COLO829 (cell line): Measurements from ENCODE around the gene PIK3R3.

Experiments used
- DNase-seq: peaks from one replicate; pipeline ENCODE4 v3.0.0; 2012; ENCODE audit warnings: low spot score

The PIK3R3 gene

DNA sequence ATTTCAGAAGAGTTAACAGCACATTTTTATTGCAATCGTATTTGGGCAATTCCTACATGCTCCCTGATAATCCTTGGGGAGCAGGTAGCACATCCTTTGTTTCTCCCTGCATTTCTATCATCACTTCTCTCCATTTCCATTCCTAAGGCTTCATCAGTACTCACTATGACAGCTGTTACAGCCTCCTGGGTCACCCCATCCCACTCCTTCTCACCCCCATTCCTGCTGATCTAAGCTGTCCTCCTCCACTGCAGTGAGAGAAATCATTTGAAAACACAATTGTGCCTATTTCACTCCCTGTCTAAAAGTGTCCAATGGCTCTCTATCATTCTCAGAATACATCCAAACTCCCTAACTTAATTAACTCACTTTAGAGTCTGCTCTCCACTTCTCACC lies 25.5 kb upstream of the PIK3R3 start:
- no peak for DNase-seq

DNA sequence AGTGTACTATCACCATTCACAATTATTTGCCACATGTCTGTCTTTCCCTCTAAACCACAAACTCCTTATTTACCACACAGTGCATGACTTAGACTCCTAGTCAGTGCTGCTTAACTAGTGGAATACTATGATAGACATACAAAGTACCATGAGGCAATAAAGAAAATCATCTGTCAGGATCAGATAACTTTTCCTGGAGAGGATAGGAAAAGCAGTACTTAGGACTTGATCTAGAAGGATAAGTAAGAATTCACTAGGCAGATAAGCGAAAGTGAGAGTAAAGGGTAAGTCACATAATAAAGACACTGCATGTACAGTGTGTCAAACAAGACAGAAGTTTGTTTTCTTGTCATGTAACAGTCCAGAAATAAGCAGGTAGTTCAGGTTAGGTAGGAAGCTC lies 21.3 kb upstream of the PIK3R3 start:
- no peak for DNase-seq

DNA sequence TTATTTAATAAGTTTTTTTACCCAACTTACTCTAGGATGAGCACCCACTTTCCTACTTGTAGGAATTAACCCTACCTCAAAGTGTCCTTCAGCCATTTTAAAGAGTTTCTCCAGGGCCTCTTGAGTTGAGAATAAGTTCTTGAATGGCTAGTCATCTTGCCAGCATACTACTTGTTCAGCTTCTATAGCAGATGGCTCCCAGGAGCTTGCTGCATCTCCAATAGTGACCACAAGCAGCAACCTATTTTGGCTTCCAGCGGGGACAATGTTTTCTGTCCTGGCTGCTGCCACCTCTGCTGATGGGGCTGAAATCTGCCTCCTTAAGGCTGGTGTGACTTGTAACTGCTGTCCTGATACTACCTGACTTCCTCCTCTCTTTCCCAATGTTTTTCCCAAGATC lies 20.8 kb upstream of the PIK3R3 start:
- no peak for DNase-seq

DNA sequence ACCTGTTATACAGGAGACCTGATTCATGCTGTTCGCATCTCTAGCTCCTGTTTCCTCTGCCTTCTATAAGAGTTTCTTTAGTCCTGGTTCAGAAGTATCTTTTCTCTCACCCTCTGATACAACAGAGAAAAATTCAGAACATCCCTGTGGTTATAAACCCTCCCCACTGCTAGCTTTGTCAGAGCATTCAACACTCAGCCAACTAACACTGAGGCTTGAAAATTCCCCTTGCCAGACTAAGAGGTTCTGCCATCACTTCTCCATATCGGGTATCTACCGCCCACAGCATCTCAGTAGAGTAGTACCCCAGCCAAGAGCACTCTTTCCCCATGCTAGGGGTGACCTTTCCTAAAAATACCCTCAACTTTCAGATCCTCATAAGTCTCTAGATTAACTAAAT lies 19.6 kb upstream of the PIK3R3 start:
- no peak for DNase-seq

DNA sequence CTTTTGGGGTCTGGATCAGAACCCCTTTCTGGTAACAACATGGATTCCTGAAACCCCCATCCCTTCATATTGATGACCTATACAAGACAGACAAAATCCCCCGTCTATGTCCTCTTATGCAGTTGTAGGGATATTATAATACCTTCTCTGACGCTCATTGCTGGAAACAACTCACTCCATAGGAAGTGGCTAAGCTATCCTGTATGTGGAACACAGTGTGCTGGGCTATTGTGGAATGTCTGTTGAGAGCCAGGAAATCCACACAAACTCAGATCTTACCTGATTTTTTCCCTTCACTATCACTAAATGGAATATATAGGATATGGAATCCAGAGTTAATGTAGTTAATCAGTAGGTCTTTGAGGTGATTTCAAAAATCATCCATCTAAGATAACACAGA lies 17.7 kb upstream of the PIK3R3 start:
- DNase-seq = no peak

DNA sequence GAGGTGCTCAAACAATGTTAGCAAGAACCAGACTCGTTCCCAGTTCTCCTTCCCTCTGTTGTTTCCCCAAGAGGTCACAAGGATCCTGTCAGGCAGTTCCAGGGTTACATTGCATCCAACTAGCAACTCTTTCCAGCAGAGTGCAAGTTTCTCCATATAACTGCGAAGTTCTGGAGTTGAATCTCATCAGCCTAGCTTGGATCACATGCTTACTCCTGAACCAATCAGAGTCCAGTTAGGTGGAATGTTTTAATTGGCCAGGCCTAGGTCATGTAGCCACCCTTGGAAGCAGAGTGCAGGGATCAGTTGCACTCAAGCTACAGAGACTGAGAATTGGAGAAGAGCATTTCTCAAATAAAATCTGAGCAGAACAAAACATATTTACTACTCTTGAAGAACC lies 15.9 kb upstream of the PIK3R3 start:
- DNase-seq = no peak

DNA sequence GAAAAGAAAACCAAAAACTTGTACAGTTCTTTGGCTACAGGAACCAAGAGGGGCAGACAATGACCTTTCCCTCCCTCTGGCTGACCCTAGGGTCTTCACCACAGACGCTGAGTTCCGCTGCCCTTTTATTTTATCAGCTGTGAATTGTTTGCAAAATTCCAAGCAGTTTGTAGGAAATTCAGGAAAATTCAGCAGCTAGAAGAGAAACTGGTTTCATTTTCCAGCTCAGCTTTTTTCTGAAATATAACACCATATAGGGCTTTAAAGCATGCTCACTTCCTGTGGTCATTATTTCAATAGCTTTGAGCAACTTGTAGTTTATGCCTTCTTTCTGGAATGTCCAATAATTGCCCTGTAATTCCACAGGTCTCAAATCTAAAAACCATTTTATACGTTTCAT lies 5.5 kb upstream of the PIK3R3 start:
- no peak for DNase-seq

DNA sequence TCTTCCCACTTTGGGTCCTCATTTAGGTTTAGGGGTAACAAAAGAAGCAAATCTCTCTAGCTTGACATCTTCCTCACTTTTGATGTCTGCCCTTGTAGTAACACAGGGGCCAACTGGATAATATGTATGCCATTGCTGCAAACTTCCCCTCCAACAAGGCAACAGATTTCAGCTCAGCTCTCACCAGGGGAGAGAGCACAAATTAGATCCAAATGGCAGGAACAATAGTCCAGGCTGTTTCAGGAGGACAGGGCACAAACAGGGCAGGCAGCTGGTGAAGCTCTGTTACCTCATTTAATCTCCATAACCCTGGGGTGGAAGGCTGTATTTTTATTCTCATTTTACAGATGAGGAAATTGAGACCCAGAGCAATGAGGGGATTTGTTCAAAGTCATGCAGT lies 4.3 kb upstream of the PIK3R3 start:
- no peak for DNase-seq

DNA sequence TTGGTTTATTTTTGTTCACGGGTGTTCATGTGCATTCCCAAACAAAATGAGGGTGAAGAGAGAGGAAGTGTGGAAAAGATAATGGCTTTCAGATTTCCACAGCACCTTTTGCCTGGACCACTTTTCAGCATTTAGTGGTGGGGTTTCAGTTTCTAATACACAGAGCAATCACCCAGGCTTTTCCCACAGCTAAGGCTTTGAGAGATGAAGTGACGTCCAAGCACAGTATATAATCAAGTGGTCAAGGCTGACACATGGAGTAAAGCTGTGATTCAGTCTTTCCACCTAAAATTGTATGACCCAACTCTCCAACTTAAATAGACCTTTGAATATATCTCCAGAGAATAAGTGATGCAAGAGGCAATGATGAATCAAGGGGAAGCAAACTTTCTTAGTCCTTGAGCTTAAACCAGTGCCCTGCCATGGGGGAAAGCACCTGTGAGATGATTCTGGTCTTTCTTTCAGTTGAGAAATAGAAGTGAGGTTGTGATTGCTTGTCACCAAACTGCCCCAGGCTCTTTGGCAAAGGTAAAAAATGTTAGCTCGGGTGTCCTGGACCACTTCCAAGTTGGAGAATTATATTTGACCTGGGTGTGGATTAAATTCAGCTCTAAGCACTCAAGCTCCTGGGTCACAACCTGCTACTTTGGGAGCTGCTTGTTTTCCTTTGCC lies 2.4 kb upstream of the PIK3R3 start:
- DNase-seq = no peak

DNA sequence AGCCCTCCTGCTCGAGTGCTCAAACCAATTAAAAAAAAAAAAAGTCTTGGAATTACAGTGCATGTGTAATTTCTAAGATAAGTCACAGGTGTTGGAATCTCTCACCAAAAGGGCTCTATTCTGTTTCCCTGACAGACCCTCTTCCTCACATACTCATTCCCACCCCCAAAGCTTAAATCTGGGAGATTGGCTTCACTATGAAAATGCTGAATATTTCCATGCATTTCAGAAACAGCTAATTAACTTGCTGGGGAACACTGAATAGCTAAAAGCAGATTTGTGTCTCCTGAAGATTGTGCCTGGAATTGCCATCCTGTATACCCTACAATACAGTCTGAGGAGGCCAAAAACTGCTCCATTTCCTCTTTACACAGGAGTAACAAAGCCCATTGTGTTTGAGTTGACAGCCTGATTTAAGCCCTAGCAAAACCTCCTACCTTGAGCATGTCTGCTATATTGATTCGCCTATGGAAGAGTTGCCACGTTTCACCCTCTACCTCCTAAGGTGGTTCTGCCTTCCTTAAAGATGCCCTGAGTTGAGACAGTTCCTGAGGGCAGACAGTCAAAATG lies 1.4 kb upstream of the PIK3R3 start:
- no peak for DNase-seq

DNA sequence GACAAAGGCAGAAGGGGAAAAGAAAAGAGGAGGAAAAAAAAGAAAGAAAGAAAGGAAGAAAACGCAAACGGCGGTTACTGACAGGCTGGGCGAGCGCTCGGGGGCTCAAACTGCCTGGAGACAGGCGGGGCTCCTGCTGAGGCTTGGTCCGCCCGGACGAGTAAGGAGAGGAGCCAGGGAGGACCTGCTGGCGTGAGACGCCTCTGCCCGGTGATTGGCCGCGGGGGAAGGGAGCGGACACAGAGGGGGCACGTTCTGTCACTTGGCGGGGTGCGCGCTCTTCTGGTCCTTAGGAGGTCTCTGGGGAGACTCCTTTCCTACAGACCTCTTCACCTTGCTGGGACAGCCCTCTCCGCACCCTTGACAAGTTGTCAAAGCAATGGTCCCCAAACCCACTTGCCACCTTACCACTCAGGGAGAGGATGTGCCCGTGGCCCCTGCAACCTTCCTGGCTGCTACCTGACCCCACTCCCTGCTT lies 791 bp upstream of the PIK3R3 start:
- peak; percentile 51 for DNase-seq

DNA sequence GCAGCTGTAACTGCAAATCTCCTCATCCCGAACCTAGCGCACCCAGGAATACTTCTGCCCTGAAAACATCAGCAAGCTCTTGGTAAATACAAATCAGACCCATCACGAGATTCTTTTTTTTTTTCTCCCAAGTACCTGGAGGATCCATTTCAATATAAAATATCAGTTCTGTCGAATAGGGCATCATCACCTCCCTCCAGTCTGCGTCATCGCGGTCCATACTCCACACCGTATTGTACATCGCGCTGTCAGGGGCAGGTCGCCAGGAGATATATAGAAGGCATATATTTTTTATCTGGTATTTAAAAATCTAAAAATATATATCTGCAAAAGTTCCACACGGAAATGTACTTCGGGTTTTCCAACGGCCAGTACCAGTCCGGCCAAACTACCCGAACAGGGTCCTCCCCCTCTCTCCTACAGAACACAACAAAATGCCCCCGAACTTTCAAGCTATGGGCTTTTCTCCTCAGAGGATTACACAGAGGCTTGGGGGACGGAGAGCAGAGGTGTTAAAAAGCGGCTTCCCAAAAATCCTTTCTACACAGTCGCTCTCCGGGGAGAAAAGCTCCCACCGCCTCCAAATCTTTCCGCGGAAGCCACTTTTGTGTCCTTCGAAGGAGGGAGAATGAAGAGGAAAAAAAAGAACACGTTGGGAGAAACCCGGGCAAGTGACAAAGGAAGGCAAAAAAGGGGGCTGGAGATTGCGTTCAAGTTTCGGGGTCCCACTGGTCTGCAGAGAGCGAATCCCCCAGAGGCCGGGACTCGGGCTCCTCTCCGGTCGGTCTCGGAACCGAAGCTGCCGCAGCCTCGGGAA lies 509 bp downstream of the PIK3R3 start:
- DNase-seq = no peak

DNA sequence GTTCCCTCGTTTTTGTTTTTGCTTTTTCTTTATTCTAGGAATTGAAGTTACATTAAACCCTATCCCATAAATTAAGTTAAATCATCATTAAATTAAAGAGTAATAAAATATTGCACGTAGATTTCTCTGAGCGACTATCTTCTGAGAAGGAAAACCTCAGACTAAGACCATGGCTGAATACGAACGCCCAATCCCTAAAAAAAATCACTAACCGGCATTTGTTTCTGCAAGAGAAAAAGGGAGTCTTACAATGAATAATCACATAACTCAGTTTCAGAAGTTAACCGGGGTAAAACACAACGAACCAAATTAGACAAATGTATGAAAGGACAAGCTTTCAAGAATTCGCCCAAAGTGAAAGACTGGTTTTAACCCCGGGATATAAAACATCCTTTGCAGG lies 1.3 kb downstream of the PIK3R3 start:
- no peak for DNase-seq

DNA sequence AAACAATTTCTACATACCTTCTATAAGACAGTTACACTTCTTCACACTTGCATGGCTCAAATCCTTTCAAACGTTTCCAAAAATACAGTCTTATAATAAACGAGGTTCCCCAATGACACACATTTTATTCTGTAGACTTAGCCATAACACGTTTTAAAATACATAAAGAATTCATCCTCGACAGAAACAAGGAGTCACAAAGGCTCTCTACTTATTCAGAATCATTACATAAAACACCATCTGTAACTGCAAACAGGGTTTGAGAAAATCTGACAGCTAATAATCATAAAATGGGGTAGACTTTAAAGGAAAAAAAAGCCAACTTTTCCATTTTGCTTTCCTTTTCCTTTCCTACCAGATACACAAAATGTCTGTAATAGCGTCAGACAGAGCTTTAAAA lies 1.8 kb downstream of the PIK3R3 start:
- no peak for DNase-seq

DNA sequence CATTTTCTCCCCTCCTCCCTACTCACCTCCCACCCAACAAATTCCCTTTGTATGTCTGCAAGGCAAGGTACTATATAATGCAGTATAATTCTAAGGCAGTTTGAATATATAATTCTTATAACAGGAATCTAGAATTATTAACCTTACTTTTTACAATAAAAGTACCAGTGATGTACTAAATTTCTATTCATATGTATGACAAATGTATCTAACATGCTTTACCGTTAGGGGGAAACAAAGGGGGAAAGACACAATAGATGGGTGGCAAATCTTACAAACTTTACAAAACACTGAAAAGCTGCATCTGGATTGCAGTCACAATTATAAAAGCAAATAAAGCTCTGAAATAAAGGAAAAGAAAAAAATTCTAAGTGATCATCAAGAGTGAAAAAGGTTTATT lies 2.3 kb downstream of the PIK3R3 start:
- DNase-seq = no peak

DNA sequence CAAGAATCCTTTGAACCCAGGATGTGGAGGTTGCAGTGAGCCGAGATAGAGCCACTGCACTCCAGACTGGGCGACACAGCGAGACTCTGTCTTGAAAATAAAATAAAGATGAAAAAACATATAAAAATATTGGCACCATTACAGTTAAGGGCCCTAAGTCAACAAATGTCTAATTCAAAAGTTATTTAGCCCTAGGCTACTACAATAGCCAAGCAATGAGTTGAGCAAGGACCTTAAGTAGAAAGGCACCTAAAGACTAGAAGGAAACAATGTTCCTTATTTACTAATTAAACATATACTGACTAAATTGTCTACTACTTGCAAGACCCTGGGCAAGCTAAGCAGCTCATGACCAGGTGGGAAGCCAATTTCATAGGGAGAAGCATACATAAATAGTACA lies 4.1 kb downstream of the PIK3R3 start:
- DNase-seq = no peak

DNA sequence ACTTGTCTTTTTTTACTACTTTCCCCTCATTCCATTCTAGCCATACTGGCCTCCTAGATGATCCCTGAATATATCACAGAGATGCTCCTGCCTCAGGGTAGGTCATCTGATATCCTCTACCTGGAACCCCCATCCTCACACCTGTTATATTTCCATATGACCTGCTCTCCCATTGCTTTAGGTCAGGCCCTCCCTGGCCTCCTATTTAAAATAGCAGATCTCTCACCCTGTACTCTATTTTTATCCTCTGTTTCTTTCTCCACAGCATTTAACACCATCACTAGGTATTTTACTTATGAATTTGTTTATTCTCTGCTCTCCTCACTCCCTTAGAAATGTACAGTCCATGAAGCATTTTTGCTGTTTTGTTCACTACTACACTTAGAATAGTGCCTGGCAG lies 13.6 kb downstream of the PIK3R3 start:
- no peak for DNase-seq

DNA sequence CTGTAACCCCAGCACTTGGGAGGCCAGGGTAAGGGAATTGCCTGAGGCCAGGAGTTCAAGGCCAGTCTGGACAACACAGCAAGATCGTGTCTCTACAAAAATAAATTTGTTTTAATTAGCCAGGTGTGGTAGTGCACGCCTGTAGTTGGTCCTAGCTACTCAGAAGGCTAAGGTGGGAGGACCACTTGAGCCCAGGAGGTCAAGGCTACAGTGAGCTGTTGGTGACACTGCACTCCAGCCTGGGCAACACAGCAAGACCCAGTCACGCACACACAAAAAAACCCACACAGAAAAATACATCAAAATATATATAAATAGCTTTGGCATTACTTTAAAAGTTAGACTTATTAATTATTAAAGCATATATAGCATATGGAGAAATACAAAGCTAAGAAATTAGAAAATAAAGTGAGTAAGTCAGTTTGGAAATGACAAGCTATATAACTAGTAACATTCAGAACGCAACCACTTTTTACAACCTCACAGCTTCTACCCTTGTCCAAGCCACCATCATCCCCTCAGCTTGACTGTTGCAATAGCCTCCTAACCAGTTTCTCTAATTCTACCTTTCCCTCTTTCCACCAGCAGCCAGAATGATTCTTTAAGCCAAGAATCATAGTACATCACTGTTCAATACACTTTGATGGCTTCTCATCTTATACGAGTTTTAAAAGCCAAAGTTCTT lies 14.5 kb downstream of the PIK3R3 start:
- no peak for DNase-seq

DNA sequence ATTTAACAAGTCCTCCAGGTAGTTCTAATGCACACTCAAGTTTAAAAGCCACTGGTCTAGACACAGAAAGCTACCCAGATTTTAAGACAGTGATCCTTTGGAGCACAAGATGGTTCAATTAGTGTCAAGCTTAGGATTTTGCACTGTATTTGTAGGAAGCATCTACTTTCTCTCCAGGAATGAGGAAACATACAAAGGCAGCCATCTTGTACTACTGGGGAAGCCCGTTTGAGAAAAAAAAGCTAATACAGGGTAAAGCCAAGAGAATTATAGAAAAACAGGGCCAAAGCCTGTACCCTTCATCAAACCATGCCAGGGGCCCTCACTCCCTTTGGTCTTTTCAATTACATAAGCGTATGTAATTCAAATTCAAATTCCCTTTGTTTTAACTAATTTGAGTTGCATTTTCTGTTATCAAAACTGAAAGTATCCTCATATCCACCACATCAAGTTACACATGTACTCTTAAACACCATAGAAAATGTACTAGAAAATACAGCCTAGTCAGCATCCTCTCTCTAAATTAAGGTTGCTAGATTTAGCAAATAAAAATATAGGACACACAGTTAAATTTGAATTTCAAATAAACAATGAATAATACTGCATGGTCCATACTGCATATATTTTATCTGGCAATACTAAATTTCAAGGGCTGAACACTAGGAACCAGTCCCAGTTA lies 17.4 kb downstream of the PIK3R3 start:
- no peak for DNase-seq

DNA sequence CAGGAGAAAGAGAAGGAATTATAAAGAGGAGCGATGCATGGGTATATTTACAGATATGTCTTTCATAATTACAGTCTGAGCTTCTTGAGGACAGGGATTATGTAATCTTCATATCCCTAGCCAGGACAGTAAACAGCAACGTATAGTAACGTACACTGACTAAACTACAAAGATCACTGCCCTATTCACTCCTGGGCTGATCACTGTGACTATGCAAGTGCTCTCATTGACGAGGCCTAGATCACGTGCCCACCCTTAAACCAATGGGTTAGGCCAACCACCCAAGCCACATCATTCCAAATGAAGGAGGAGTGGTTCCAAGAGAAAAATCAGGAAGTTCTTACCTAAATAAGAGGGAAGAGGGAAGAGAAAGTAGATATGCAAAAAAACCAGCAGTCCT lies 18.5 kb downstream of the PIK3R3 start:
- DNase-seq = no peak

DNA sequence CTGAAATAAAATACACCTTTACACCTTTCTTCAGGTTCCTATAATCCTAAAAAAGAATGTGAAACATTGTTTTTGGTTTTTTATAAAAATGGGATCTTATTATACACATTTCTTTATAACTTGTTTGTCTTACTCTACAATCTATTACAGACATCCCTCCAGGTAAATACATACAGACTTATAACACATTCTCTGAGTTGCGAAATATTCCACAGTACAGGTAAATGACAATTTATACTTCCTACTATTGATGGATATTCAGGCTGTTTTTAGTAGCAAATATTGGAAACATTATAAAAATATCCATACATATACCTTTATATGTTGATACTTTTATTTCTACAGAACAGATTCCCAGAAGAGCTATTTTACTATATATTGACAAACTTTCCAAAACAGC lies 20.3 kb downstream of the PIK3R3 start:
- DNase-seq = no peak

DNA sequence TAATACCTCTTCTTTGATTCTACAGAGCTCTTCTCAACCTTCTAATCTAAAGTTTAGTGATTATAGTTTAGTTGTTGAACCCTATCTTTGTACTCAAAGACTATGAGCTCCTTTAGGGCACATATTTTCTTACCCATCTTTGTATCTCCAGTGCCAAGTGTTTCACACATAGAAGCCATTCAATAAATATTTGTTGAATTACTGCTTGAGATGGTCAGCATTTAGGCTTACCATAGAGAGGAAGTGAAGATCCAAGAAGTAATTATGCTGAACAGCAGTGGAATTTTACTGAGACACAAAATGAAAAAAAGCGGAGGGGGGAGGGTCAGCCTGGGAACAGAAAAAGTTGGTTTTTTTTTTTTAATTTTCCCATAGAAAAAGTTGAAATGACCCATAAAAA lies 21.9 kb downstream of the PIK3R3 start:
- DNase-seq = no peak
